HepG2 (cell line): ENCODE measurements around the gene CSTPP1. TPM values are rescaled to one million over a fixed set of nuclear protein-coding genes. Genes with fewer than 3 reads are reported as not detected.

Experiments
- ATF1 ChIP-seq: IDR thresholded peaks from 2 replicates; pipeline ENCODE4 v1.6.1; 2016; ENCODE audit warnings: mild to moderate bottlenecking, control low read depth
- CAMTA2 ChIP-seq: sonication (generic); formaldehyde crosslinking; IDR thresholded peaks from 2 replicates; pipeline ENCODE4 v1.4.0; 2020; ENCODE audit warnings: mild to moderate bottlenecking, missing genetic modification reagents, borderline replicate concordance
- ELF4 ChIP-seq: sonication (generic); formaldehyde crosslinking; IDR thresholded peaks from 2 replicates; pipeline ENCODE4 v1.5.0; 2020; ENCODE audit warnings: missing genetic modification reagents, mild to moderate bottlenecking, moderate library complexity, borderline replicate concordance
- HNRNPL ChIP-seq: fragments of 200-400 bp; formaldehyde crosslinking; IDR thresholded peaks from 2 replicates; pipeline ENCODE4 v1.6.1; 2017; ENCODE audit warnings: mild to moderate bottlenecking, low read depth, low read length
- KLF12 ChIP-seq: sonication (generic); formaldehyde crosslinking; IDR thresholded peaks from 2 replicates; pipeline ENCODE4 v1.4.0; 2020; ENCODE audit warnings: missing genetic modification reagents, borderline replicate concordance
- MEIS1 ChIP-seq: sonication (generic); formaldehyde crosslinking; IDR thresholded peaks from 2 replicates; pipeline ENCODE4 v1.9.0; 2021; ENCODE audit warnings: mild to moderate bottlenecking, missing genetic modification reagents, moderate library complexity, borderline replicate concordance
- MIER3 ChIP-seq: IDR thresholded peaks from 2 replicates; pipeline ENCODE4 v1.6.1; 2016; ENCODE audit warnings: missing compliant biosample characterization, borderline replicate concordance
- RBFOX2 ChIP-seq: fragments of 200-400 bp; formaldehyde crosslinking; IDR thresholded peaks from 2 replicates; pipeline ENCODE4 v1.6.1; 2017; ENCODE audit warnings: low read depth, mild to moderate bottlenecking, low read length
- RFX5 ChIP-seq: IDR thresholded peaks from 2 replicates; pipeline ENCODE4 v1.6.1; 2011; ENCODE audit warnings: low read depth, low read length, improper control_type of control experiment
- SAFB2 ChIP-seq: sonication (generic); formaldehyde crosslinking; IDR thresholded peaks from 2 replicates; pipeline ENCODE4 v1.5.1; 2020; ENCODE audit warnings: missing genetic modification reagents, low read depth, mild to moderate bottlenecking, borderline replicate concordance
- SALL1 ChIP-seq: sonication (generic); formaldehyde crosslinking; IDR thresholded peaks from 2 replicates; pipeline ENCODE4 v1.8.0; 2022; ENCODE audit warnings: mild to moderate bottlenecking, missing genetic modification reagents
- SRSF1 ChIP-seq: fragments of 200-400 bp; formaldehyde crosslinking; optimal IDR thresholded peaks from 2 replicates; pipeline ENCODE3; 2017; ENCODE audit warnings: mild to moderate bottlenecking, low read depth, low read length, moderate library complexity
- ZNF225 ChIP-seq: sonication (generic); formaldehyde crosslinking; IDR thresholded peaks from 2 replicates; pipeline ENCODE4 v1.4.0; 2020; ENCODE audit warnings: mild to moderate bottlenecking, missing genetic modification reagents
- ZNF773 ChIP-seq: sonication (generic); formaldehyde crosslinking; IDR thresholded peaks from 2 replicates; pipeline ENCODE4 v1.4.0; 2020; ENCODE audit warnings: missing genetic modification reagents, borderline replicate concordance
- ZSCAN22 ChIP-seq: sonication (generic); formaldehyde crosslinking; IDR thresholded peaks from 2 replicates; pipeline ENCODE4 v1.4.0; 2020; ENCODE audit warnings: mild to moderate bottlenecking, missing genetic modification reagents
- polyA plus RNA-seq, 8 experiments: library from polyadenylated mRNA; depleted of rRNA in 3 of 8; stranded (reverse) in 7 of 8; unstranded in 1 of 8; fragments of >200 nt; fragmentation: Illumina TruSeq in 4 of 8; extraction: Trizol in 4 of 8; gene quantifications; 2 replicates each; pipeline versions ENCODE4 v1.2.1 to v1.2.3, GENCODE V29; 2011 to 2016; ENCODE audit warnings: low read depth in 4 of 8, missing spikeins in 1 of 8, mixed read lengths in 1 of 8; ENCODE audit not compliant: insufficient read depth in 1 of 8
- total RNA-seq, 5 experiments: library from RNA; depleted of rRNA; stranded (reverse); fragments of >200 nt; fragmentation: Illumina TruSeq; extraction: Trizol; gene quantifications; 2 replicates each; pipeline ENCODE4 v1.2.3, GENCODE V29; 2016; ENCODE audit warnings: low read depth in 1 of 5
- TF ChIP-seq, protein P1 (sequence below): conservative IDR thresholded peaks from 2 replicates; pipeline ENCODE4 v1.6.1; 2018; ENCODE audit warnings: missing genetic modification reagents
- TF ChIP-seq, protein P2 (sequence below), 2 experiments: fragments of 450-650 bp in 1 of 2; sonication (generic) in 1 of 2; formaldehyde crosslinking in 1 of 2; IDR thresholded peaks; 2 replicates each; pipeline versions ENCODE4 v1.6.1 to v1.8.0; 2016 to 2022; ENCODE audit warnings: antibody characterized with exemption in 1 of 2, mild to moderate bottlenecking in 1 of 2, missing genetic modification reagents in 1 of 2

Gene CSTPP1
- total and polyA plus RNA-seq, 2 of the 13 experiments (the other 11 are each of a cell fraction or from before 2014, with no cell fraction given) = 12.3 to 14.6 TPM

DNA sequence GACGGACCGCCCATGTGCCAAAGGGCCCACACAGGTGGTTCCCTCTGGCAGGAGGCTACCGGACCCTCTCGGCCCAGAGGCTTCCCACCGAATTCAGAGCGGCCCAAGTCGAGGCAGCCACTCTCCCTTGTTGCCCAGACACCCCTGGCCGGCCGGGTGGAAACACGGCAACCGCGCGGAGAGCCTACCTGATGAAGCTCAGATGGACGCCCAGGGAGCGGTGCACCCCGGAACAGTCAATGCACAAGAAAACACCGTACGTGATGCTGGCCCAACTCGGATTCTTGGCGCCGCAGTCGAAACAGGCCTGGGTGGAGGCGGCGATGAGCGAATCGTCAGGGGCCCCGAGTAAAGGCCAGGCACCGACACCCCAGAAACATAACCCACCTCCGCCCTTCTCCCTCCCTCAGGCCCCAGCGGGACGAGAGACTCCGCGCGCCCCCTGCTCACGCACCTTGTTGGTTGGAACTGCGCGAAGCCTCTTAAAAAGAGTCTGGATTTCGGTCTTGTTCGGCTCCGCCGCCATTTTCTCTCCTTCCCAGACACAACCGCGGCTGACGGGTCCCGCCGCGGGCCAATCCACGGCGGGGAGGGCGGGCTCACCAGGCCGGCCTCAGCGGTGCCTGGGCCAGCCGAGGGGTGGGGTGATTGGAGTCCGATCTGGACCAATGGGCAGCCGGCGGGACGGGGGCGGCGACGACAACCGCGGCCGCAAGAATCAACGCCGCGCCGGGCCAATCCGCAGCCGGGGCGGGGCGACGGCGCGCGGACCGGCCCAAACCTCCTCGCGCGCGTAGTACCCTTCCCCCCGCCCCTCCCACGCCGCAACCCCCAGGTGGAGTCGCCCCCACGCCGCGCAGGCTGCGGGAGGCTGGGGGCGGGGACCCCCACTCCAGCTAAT is 240.0 kb downstream of the CSTPP1 start, which contains the start of gene ARFGAP2 (continued):
- TF ChIP-seq ATF1 (CRISPR knock-in tag) = peak; percentile 74
- TF ChIP-seq, protein P1, sequence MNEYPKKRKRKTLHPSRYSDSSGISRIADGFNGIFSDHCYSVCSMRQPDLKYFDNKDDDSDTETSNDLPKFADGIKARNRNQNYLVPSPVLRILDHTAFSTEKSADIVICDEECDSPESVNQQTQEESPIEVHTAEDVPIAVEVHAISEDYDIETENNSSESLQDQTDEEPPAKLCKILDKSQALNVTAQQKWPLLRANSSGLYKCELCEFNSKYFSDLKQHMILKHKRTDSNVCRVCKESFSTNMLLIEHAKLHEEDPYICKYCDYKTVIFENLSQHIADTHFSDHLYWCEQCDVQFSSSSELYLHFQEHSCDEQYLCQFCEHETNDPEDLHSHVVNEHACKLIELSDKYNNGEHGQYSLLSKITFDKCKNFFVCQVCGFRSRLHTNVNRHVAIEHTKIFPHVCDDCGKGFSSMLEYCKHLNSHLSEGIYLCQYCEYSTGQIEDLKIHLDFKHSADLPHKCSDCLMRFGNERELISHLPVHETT = peak; percentile 26; the same call in 1 of the 2 replicates
- TF ChIP-seq ZNF225 (CRISPR knock-in tag) = peak; percentile 29; the same call in 1 of the 2 replicates
- peak; percentile 46; the same call in 1 of the 2 replicates for TF ChIP-seq MIER3 (CRISPR knock-in tag)
- peak; percentile 71; the same call in 1 of the 2 replicates for TF ChIP-seq SAFB2 (CRISPR knock-in tag)
- peak; percentile 30; the same call in 1 of the 2 replicates for TF ChIP-seq ZSCAN22 (CRISPR knock-in tag)
- peak; percentile 18; the same call in 1 of the 2 replicates for TF ChIP-seq RFX5
- peak; percentile 48 for TF ChIP-seq SALL1 (CRISPR knock-in tag)
- peak; percentile 94 for TF ChIP-seq RBFOX2
- TF ChIP-seq KLF12 (CRISPR knock-in tag) = 0 out of 2 replicates have a peak, but pooled peaks have one; percentile 42
- TF ChIP-seq HNRNPL = 0 out of 2 replicates have a peak, but pooled peaks have one; percentile 19
- peak; percentile 87; the same call in 1 of the 2 replicates for TF ChIP-seq MEIS1 (CRISPR knock-in tag)
- 0 out of 2 replicates have a peak, but pooled peaks have one; percentile 35 for TF ChIP-seq ELF4 (CRISPR knock-in tag)
- TF ChIP-seq, protein P2, sequence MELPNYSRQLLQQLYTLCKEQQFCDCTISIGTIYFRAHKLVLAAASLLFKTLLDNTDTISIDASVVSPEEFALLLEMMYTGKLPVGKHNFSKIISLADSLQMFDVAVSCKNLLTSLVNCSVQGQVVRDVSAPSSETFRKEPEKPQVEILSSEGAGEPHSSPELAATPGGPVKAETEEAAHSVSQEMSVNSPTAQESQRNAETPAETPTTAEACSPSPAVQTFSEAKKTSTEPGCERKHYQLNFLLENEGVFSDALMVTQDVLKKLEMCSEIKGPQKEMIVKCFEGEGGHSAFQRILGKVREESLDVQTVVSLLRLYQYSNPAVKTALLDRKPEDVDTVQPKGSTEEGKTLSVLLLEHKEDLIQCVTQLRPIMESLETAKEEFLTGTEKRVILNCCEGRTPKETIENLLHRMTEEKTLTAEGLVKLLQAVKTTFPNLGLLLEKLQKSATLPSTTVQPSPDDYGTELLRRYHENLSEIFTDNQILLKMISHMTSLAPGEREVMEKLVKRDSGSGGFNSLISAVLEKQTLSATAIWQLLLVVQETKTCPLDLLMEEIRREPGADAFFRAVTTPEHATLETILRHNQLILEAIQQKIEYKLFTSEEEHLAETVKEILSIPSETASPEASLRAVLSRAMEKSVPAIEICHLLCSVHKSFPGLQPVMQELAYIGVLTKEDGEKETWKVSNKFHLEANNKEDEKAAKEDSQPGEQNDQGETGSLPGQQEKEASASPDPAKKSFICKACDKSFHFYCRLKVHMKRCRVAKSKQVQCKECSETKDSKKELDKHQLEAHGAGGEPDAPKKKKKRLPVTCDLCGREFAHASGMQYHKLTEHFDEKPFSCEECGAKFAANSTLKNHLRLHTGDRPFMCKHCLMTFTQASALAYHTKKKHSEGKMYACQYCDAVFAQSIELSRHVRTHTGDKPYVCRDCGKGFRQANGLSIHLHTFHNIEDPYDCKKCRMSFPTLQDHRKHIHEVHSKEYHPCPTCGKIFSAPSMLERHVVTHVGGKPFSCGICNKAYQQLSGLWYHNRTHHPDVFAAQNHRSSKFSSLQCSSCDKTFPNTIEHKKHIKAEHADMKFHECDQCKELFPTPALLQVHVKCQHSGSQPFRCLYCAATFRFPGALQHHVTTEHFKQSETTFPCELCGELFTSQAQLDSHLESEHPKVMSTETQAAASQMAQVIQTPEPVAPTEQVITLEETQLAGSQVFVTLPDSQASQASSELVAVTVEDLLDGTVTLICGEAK (IDR thresholded peaks at IDR 0.05) = no peak
- TF ChIP-seq, protein P2 (CRISPR knock-in tag; IDR thresholded peaks at IDR 0.05) = 0 out of 2 replicates have a peak, but pooled peaks have one; percentile 11
- TF ChIP-seq ZNF773 (CRISPR knock-in tag) = 0 out of 2 replicates have a peak, but pooled peaks have one; percentile 21
- peak; percentile 46 for TF ChIP-seq SRSF1
- TF ChIP-seq CAMTA2 (CRISPR knock-in tag) = no peak
